Ramos (cell line): Measurements from ENCODE around the gene SLC22A4.

Experiments used
- in situ Hi-C: fragments of 300-500 bp; cut with MboI; formaldehyde crosslinking; loops from one replicate; pipeline ENCODE4 v1.14.3; 2022; ENCODE audit warnings: low sequenced_read_pairs; ENCODE audit not compliant: unreplicated experiment

Gene SLC22A4

DNA sequence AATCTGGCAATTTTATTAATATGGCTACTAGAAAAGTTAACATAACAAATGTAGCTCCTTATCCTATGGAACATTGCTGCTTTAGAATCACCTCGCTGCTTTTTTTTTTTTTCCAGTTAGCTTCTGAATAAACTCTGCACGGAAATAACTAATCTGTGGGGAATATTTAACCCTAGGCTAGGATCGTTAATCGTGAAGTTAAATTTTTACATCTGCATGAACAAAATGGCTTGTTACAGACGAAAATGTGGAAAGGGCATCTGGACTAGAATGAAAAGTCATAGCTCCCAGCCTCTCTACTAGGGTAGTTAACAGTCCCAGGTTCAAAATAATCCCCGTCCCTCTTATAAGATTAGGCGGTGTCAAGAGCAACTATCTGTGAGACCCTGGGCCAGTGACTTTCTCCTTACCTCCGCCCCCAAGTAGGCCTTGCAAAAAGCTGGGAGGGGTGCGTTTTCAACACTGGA lies 74.8 kb downstream of the SLC22A4 start:
- in situ Hi-C loops: no loop called here

DNA sequence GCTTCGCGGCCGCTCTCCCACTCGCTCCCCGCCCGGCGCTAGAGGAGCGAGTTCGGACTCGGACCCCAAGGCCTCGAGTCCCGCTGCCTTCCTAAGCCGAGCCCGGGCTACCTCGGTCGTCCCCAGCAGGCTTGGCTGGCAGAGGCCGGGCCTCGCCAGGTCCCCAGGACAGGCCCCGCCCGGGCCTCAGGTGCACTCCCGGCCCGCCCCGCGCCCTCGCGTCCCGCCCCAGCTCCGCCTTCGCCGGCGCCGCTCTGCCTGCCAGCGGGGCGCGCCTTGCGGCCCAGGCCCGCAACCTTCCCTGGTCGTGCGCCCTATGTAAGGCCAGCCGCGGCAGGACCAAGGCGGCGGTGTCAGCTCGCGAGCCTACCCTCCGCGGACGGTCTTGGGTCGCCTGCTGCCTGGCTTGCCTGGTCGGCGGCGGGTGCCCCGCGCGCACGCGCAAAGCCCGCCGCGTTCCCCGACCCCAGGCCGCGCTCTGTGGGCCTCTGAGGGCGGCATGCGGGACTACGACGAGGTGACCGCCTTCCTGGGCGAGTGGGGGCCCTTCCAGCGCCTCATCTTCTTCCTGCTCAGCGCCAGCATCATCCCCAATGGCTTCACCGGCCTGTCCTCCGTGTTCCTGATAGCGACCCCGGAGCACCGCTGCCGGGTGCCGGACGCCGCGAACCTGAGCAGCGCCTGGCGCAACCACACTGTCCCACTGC lies 75.4 kb downstream of the SLC22A4 start, which contains the start of gene SLC22A5:
Gene SLC22A5, plus strand, starts transcription at position 237 of the 707 bp plus-strand sequence. Its CDS starts 263 bp downstream, at position 500.
- in situ Hi-C loops: no loop called here

DNA sequence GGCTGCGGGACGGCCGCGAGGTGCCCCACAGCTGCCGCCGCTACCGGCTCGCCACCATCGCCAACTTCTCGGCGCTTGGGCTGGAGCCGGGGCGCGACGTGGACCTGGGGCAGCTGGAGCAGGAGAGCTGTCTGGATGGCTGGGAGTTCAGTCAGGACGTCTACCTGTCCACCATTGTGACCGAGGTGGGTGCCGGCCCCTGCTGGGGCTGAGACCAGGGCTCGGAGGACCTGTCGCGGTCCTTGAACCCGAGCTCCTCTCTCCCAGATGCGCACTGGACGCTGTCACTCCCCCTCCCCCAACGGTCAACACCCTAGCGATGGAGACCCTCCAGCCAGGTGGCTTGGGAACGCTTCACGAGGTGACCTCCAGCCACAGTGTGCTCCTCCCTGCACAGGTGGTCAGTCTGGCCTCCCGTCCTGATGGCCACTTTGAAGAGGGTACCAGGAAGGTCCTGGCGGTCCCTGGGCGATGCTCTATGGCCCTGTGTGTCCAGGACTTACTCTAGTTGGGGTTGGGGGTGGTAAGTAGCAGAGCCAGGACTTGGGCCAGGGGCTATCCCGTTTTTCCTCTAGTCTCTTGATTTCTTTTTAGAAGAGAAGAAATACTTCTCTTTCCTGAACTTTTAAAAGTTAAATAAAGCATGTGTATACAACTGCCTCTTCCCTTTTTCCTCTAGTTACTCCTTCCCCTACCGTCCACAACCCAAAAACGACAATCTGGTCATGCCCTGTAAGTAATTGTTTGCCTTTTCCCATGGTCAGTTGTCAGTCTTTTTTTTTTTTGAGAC lies 76.2 kb downstream of the SLC22A4 start:
- in situ Hi-C loops: no loop called here

GRCh38 chr5:132370971-132371602 lies 76.9 kb downstream of the SLC22A4 start:
- in situ Hi-C loops: no loop called here

GRCh38 chr5:132371603-132371994 lies 77.4 kb downstream of the SLC22A4 start:
- in situ Hi-C loops: no loop called here

- in situ Hi-C loops: no loop called here
Measured at GRCh38 chr5:132372127-132372526, 77.9 kb downstream of the SLC22A4 start.

- in situ Hi-C loops: no loop called here
Measured at GRCh38 chr5:132372542-132372941, 78.3 kb downstream of the SLC22A4 start.

- in situ Hi-C loops: no loop called here
Measured at GRCh38 chr5:132375957-132376356, 81.8 kb downstream of the SLC22A4 start.

GRCh38 chr5:132376694-132377641 lies 82.8 kb downstream of the SLC22A4 start:
- in situ Hi-C loops: no loop called here

DNA sequence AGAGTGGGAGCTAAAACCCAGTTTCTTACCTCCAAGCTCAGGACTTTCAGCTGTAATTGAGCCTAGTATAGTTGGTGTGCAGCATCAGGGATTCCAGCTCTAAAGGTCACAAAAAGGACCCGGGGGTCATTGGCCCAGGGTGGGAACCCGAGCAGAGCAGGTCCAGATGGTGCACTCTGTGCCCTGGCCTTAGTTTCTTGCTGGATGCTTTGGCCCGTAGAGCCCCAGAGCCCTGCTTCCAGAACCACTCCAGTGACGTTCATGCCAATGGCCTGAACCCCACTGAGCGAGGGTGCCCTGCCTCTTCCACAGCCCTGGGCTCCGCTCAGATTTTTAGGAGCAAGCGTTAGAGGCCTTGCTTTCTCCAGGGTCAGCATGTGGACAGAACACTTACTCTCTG lies 83.5 kb downstream of the SLC22A4 start:
- in situ Hi-C loops: no loop called here

DNA sequence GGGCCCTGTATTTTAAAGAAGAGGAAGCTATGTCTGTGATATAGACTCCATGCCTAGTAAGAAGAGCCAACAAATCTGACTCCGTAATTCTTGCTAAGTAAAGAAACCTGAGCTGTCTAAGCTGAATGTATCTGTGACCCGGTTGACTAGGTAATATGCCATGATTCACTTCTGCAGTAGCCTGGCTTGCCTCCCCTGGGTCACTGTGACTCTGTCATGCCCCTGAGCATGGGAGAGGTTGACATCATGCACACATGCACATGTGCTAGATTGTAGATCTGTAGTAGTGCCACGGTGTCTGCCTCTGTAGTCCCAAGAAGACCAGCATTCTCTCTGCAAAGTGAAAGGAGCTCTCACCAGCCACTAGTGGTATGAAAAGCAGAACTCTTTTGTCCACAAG lies 84.4 kb downstream of the SLC22A4 start:
- in situ Hi-C loops: no loop called here

- in situ Hi-C loops: loop anchor here (10.0 kb wide), 1 partner anchor 445 kb away; no protein-coding TSS in a partner anchor
Measured at GRCh38 chr5:132380047-132380446, 85.9 kb downstream of the SLC22A4 start.

GRCh38 chr5:132380741-132381140 lies 86.5 kb downstream of the SLC22A4 start:
- in situ Hi-C loops: loop anchor here (10.0 kb wide), 1 partner anchor 444 kb away; no protein-coding TSS in a partner anchor

DNA sequence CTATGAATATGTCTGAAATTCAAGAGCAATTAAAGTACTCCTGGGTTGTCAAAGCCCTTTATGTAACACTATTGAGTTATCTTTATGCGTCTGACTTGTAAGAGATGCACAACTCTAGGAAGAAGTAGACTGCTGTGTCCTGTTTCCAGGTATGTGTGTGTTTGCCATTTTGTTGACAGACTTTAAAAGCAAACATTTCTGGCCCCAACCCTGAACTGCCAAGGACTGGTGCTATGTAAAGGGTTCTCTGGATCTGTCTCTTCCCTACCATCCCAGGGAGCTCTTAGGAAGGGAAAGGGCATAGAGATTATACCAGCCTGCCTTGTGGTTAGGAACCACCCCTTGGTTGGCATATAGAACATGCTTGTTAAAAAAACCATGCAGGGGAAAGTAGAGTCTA lies 87.4 kb downstream of the SLC22A4 start:
- in situ Hi-C loops: loop anchor here (10.0 kb wide), 1 partner anchor 443 kb away; no protein-coding TSS in a partner anchor

DNA sequence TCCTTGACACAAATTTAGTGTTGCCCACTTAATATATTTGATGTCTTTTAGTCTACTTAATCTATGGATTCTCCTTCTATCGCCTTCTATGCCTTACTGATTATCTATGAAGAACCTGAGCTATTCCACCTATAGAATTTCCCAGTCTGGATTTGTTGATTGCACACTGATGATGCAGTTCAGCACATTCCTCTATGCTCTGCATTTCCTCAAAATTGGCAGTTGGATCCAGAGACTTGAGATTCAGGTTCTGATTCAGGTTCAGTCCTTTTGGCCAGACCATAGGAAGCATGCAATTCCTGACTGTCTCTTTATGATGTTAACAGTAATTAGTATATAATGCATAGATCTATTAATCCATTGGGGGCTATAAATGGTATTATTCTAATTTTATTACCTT lies 89.1 kb downstream of the SLC22A4 start:
- in situ Hi-C loops: loop anchor here (10.0 kb wide), 1 partner anchor 442 kb away; no protein-coding TSS in a partner anchor

DNA sequence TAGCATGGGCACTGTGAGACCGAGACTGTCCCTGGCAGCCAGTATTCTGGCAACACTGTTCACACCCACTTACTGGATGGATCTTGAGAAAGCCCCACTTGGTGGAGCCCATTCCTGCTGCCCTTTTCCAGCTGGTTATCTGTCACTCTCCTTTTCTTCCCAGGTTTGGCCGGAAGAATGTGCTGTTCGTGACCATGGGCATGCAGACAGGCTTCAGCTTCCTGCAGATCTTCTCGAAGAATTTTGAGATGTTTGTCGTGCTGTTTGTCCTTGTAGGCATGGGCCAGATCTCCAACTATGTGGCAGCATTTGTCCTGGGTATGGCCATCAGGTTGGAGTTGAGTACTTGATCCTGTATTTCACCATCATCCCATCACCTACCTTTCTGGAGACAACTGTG lies 89.8 kb downstream of the SLC22A4 start:
- in situ Hi-C loops: loop anchor here (10.0 kb wide), 1 partner anchor 441 kb away; no protein-coding TSS in a partner anchor

DNA sequence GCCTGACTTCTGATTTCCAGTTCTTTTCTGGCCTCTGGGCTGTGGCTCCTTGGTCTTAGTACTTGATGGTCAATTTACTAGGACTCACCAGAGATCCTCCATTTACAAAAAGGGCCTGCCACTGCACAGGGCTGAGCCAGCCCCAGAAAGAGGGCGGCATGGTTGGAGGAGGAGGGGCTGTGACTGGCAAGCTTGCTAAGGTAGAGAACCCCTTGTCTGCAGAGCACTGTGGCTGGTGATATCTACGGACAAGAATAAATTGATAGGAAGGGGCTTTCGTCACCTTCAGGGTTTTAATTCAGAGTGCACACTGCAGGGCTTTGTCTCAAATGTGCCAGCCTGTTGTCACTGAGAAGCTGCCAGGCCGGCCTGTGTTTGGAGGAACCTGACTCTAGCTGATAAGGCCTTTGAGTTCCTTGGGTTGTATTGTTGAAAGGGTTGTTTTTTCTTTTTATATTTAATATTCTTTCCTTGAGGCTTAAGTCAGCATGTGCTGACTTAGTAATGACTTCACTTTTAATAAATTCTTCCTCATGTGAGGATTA lies 90.4 kb downstream of the SLC22A4 start:
- in situ Hi-C loops: loop anchor here (5.0 to 10.0 kb wide), 2 partner anchors 118 to 440 kb away; no protein-coding TSS in a partner anchor

DNA sequence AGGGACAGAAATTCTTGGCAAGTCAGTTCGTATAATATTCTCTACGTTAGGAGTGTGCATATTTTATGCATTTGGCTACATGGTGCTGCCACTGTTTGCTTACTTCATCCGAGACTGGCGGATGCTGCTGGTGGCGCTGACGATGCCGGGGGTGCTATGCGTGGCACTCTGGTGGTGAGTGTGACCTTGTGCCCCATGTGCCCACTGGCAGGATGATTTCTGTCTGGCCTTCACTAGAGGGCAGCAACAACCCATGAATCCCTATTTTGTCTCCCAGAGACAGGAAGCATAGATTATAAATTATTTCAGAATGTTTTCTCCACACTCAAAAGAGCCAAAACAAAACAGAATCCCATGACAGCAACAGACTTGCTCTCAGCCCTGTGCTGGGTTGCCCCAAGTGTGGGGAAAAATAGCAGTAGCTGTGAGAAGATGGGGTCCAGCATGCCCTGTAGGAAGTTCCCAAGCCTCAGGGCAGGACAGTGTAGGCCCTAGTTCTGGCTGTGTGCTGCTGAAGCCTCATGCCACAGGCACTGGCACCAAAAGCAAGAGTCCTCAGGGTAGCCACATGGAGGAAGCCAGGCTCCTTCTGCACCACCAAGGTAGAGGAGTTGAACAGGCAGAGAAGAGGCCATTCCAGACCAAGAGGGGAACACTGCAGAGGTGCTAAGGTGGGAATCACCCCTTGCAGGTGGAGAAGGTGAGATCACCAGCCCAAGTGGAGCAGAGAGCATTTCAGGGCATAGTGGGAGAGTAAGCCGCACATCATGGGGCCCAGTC lies 91.3 kb downstream of the SLC22A4 start:
- in situ Hi-C loops: loop anchor here (5.0 to 10.0 kb wide), 2 partner anchors 117 to 439 kb away; no protein-coding TSS in a partner anchor
